Cardiac septum (tissue), 1 donor: ENCODE measurements around the gene TSPEAR. TPM values are rescaled to one million over a fixed set of nuclear protein-coding genes. Genes with fewer than 3 reads are reported as not detected.

Source experiments
- DNase-seq: peaks from one replicate; pipeline ENCODE4 v3.0.0-alpha.2; 2020; ENCODE audit warnings: low spot score
- intact Hi-C: fragments of 100-400 bp; cut with DNase I; formaldehyde crosslinking; loops from one replicate; pipeline ENCODE4 v1.14.0; 2022
- total RNA-seq: library from RNA; stranded (reverse); fragmentation: NEBNext Ultra II Directional; extraction: Animal tissue kit (Norgen Biotek cat#: 25700); gene quantifications from one replicate; pipeline ENCODE4 v1.2.1, GENCODE V29; 2021
- donor health status: DM: no; HTN: no; CAD: no.

The TSPEAR gene
- total RNA-seq, 1 donor from 2014 or later: not detected

GRCh38 chr21:44519346-44520325 is 191.7 kb downstream of the TSPEAR start:
- intact Hi-C loops: loop anchor here (10.0 kb wide), 1 partner anchor 405 kb away; the partner anchor contains the start of gene ITGB2
- no peak for DNase-seq

- intact Hi-C loops: loop anchor here (10.0 kb wide), 1 partner anchor 406 kb away; the partner anchor contains the start of gene ITGB2
- no peak for DNase-seq
Observed at GRCh38 chr21:44518686-44519085, 192.7 kb downstream of the TSPEAR start.

- no peak for DNase-seq
- intact Hi-C loops: loop anchor here (10.0 kb wide), 1 partner anchor 407 kb away; the partner anchor contains the start of gene ITGB2
Observed at GRCh38 chr21:44517175-44517899, 194.0 kb downstream of the TSPEAR start.

- intact Hi-C loops: loop anchor here (10.0 kb wide), 1 partner anchor 408 kb away; the partner anchor contains the start of gene ITGB2
- no peak for DNase-seq
Observed at GRCh38 chr21:44516828-44517174, 194.6 kb downstream of the TSPEAR start.

- no peak for DNase-seq
- intact Hi-C loops: loop anchor here (10.0 kb wide), 1 partner anchor 408 kb away; the partner anchor contains the start of gene ITGB2
Observed at GRCh38 chr21:44516342-44516741, 195.0 kb downstream of the TSPEAR start.

- no peak for DNase-seq
- intact Hi-C loops: loop anchor here (10.0 kb wide), 1 partner anchor 409 kb away; the partner anchor contains the start of gene ITGB2
Observed at GRCh38 chr21:44515359-44516165, 195.8 kb downstream of the TSPEAR start.

GRCh38 chr21:44514746-44515358 is 196.5 kb downstream of the TSPEAR start:
- intact Hi-C loops: loop anchor here (5.0 to 10.0 kb wide), 2 partner anchors 277 to 410 kb away; partner anchors contain the start of gene ITGB2
- DNase-seq: no peak

GRCh38 chr21:44514218-44514520 is 197.2 kb downstream of the TSPEAR start:
- no peak for DNase-seq
- intact Hi-C loops: loop anchor here (5.0 to 10.0 kb wide), 2 partner anchors 278 to 411 kb away; partner anchors contain the start of gene ITGB2

GRCh38 chr21:44513389-44514217 is 197.8 kb downstream of the TSPEAR start:
- no peak for DNase-seq
- intact Hi-C loops: loop anchor here (5.0 to 10.0 kb wide), 2 partner anchors 279 to 411 kb away; partner anchors contain the start of gene ITGB2

GRCh38 chr21:44512496-44513388 is 198.6 kb downstream of the TSPEAR start:
- intact Hi-C loops: loop anchor here (5.0 to 10.0 kb wide), 2 partner anchors 280 to 412 kb away; partner anchors contain the start of gene ITGB2
- no peak for DNase-seq

GRCh38 chr21:44511938-44512275 is 199.5 kb downstream of the TSPEAR start:
- no peak for DNase-seq
- intact Hi-C loops: loop anchor here (5.0 to 10.0 kb wide), 2 partner anchors 280 to 413 kb away; partner anchors contain the start of gene ITGB2

GRCh38 chr21:44511219-44511937 is 200.0 kb downstream of the TSPEAR start:
- no peak for DNase-seq
- intact Hi-C loops: loop anchor here (5.0 to 10.0 kb wide), 2 partner anchors 281 to 413 kb away; partner anchors contain the start of gene ITGB2

- intact Hi-C loops: loop anchor here (5.0 to 10.0 kb wide), 2 partner anchors 282 to 414 kb away; partner anchors contain the start of gene ITGB2
- peak; percentile 89 for DNase-seq
Observed at GRCh38 chr21:44510508-44511218, 200.7 kb downstream of the TSPEAR start.

- DNase-seq: no peak
- intact Hi-C loops: loop anchor here (5.0 to 10.0 kb wide), 2 partner anchors 282 to 415 kb away; partner anchors contain the start of gene ITGB2
Observed at GRCh38 chr21:44510109-44510507, 201.3 kb downstream of the TSPEAR start.

- peak; percentile 81 for DNase-seq
- intact Hi-C loops: no loop called here
Observed at GRCh38 chr21:44509539-44509938, 201.8 kb downstream of the TSPEAR start.
